Cardiac muscle cell (in vitro differentiated cells and primary cell): ENCODE results near the gene HECW1. TPM values are rescaled to one million over a fixed set of nuclear protein-coding genes. Genes with fewer than 3 reads are reported as not detected.
A peak's percentile ranks its signal among the peaks of the same experiment; 100 is the strongest.

Experiments used
- DNase-seq, 2 donors: peaks; one replicate each; pipeline versions ENCODE4 v3.0.0 to v3.0.0-alpha.2; 2010 to 2017; ENCODE audit warnings: low read depth in 1 of 2, low spot score in 1 of 2
- H3K27ac ChIP-seq: fragments of 200-600 bp; sonication (generic); 2 replicates; pipeline ENCODE4 v1.5.1; 2016
- H3K27me3 ChIP-seq: fragments of 200-600 bp; sonication (generic); 2 replicates; pipeline ENCODE4 v1.6.0; 2016; ENCODE audit warnings: control low read depth
- H3K36me3 ChIP-seq: fragments of 200-600 bp; sonication (generic); 2 replicates; pipeline ENCODE4 v1.5.1; 2016; ENCODE audit warnings: control low read depth
- H3K4me1 ChIP-seq: fragments of 200-600 bp; sonication (generic); 2 replicates; pipeline ENCODE4 v1.8.1; 2017; ENCODE audit warnings: low read depth, mild to moderate bottlenecking, mixed run types
- H3K4me3 ChIP-seq: fragments of 200-600 bp; sonication (generic); 2 replicates; pipeline ENCODE4 v1.5.1; 2016; ENCODE audit warnings: mild to moderate bottlenecking
- H3K9me3 ChIP-seq: fragments of 200-600 bp; sonication (generic); 2 replicates; pipeline ENCODE4 v1.5.1; 2017; ENCODE audit warnings: low read depth, mild to moderate bottlenecking, control low read depth
- polyA plus RNA-seq: library from polyadenylated mRNA; unstranded; fragments of >200 nt; fragmentation: Nextera tagmentation; extraction: Ambion mirVana; gene quantifications from 2 replicates; pipeline ENCODE4 v1.2.1, GENCODE V29; 2016
- total RNA-seq: library from RNA; depleted of rRNA; stranded (reverse); fragments of >200 nt; gene quantifications from 2 replicates; pipeline ENCODE4 v1.2.3, GENCODE V29; 2016
- TF ChIP-seq, protein P1 (sequence below): IDR thresholded peaks from 2 replicates; pipeline ENCODE4 v1.5.1; 2012; ENCODE audit warnings: low read depth, mild to moderate bottlenecking, low read length

Gene HECW1
- total and polyA plus RNA-seq, 2 experiments from 2014 or later, result 0.06 to 0.13 TPM

- H3K9me3 ChIP-seq, result no peaks in the 10 kb centered on the region
- TF ChIP-seq, protein P1, sequence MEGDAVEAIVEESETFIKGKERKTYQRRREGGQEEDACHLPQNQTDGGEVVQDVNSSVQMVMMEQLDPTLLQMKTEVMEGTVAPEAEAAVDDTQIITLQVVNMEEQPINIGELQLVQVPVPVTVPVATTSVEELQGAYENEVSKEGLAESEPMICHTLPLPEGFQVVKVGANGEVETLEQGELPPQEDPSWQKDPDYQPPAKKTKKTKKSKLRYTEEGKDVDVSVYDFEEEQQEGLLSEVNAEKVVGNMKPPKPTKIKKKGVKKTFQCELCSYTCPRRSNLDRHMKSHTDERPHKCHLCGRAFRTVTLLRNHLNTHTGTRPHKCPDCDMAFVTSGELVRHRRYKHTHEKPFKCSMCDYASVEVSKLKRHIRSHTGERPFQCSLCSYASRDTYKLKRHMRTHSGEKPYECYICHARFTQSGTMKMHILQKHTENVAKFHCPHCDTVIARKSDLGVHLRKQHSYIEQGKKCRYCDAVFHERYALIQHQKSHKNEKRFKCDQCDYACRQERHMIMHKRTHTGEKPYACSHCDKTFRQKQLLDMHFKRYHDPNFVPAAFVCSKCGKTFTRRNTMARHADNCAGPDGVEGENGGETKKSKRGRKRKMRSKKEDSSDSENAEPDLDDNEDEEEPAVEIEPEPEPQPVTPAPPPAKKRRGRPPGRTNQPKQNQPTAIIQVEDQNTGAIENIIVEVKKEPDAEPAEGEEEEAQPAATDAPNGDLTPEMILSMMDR, result no peak
Observed at GRCh38 chr7:43430411-43430810, 318.0 kb downstream of the HECW1 start.

GRCh38 chr7:43431020-43431595, 318.7 kb downstream of the HECW1 start:
- no peaks in the 10 kb centered on the region for H3K4me1 ChIP-seq
- H3K4me3 ChIP-seq, result no peak overlapping the region
- TF ChIP-seq, protein P1, result no peak
- no peaks in the 10 kb centered on the region for H3K27me3 ChIP-seq
- no peaks in the 10 kb centered on the region for H3K9me3 ChIP-seq
- H3K27ac ChIP-seq, result no peak overlapping the region
- peak; percentile 5 to 15 for DNase-seq
- no peaks in the 10 kb centered on the region for H3K36me3 ChIP-seq

More at GRCh38 chr7:43430411-43430810, 318.0 kb downstream of the HECW1 start:
- Histone ChIP-seq H3K27ac (no peak overlapping the region), H3K27me3 (no peaks in the 10 kb centered on the region), H3K4me1 (no peaks in the 10 kb centered on the region), H3K4me3 (no peak overlapping the region), H3K36me3 (no peaks in the 10 kb centered on the region)
- no peak for DNase-seq

DNA sequence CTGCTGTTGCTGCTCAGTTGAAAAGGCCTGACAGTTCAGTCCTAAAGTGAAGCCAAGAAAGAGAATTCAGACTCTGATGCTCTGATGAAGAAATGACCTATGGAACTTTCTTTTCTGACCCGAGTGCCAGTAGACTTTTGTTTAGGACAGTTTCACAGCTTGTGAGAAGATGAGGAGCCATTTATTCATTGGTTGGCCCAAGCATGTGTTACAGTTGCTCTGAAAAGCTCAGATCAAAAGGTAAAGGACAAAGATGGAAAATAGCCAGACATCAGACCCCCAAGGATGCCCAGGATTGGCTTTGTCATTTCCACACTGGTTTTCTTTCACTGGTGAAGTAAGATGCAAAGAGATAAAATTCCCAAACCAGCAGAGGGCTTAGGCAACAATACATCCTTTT, 321.2 kb downstream of the HECW1 start:
- no peaks in the 10 kb centered on the region for H3K9me3 ChIP-seq
- H3K27ac ChIP-seq, result no peak overlapping the region
- H3K4me1 ChIP-seq, result no peaks in the 10 kb centered on the region
- TF ChIP-seq, protein P1, result no peak
- H3K4me3 ChIP-seq, result no peak overlapping the region
- no peaks in the 10 kb centered on the region for H3K36me3 ChIP-seq
- DNase-seq, result no peak
- H3K27me3 ChIP-seq, result no peaks in the 10 kb centered on the region

DNA sequence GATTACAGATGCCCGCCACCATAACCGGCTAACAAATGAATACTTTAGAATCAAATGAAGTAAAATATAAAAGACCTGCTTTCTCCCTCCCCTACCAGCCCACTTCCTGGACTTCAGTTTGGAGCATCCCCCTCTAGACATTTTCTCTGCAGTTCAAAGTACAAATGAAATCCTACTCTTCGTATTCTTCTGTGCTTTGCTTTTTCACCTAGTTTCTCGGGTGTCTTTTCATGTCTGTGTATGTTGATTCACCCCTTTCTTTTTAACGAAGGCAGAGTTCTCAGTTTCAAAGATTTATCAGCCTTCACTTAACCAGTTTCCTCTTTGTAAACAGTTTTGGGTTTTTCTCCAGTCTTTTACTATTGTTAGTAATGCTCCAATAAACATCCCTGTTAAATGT, 324.6 kb downstream of the HECW1 start:
- TF ChIP-seq, protein P1, result no peak
- no peak overlapping the region for H3K27ac ChIP-seq
- H3K4me3 ChIP-seq, result no peak overlapping the region
- DNase-seq, result no peak
- no peaks in the 10 kb centered on the region for H3K4me1 ChIP-seq
- H3K9me3 ChIP-seq, result no peaks in the 10 kb centered on the region
- no peaks in the 10 kb centered on the region for H3K36me3 ChIP-seq
- no peaks in the 10 kb centered on the region for H3K27me3 ChIP-seq

GRCh38 chr7:43438897-43439479, 326.5 kb downstream of the HECW1 start:
- H3K4me1 ChIP-seq, result no peaks in the 10 kb centered on the region
- no peaks in the 10 kb centered on the region for H3K27me3 ChIP-seq
- TF ChIP-seq, protein P1, result no peak
- H3K27ac ChIP-seq, result no peak overlapping the region
- DNase-seq, result no peak
- H3K9me3 ChIP-seq, result no peaks in the 10 kb centered on the region
- no peaks in the 10 kb centered on the region for H3K36me3 ChIP-seq
- H3K4me3 ChIP-seq, result no peak overlapping the region
